KMS-11 (cell line): ENCODE data around the gene TMPRSS12.

Source experiments
- H2AFZ ChIP-seq: fragments of 200-600 bp; sonication (generic); 2 replicates; pipeline ENCODE4 v1.6.1; 2016; ENCODE audit warnings: antibody characterized with exemption, mixed run types, low read depth
- H3K27ac ChIP-seq: fragments of 200-600 bp; sonication (generic); 2 replicates; pipeline ENCODE4 v1.6.1; 2016; ENCODE audit warnings: mild to moderate bottlenecking, mixed run types
- H3K27me3 ChIP-seq: fragments of 200-600 bp; sonication (generic); 2 replicates; pipeline ENCODE4 v1.6.1; 2017; ENCODE audit warnings: mild to moderate bottlenecking, low read depth, mixed run types, moderate library complexity; ENCODE audit not compliant: insufficient read depth
- H3K36me3 ChIP-seq: fragments of 200-600 bp; sonication (generic); 2 replicates; pipeline ENCODE4 v1.6.1; 2017; ENCODE audit warnings: mild to moderate bottlenecking, mixed run types; ENCODE audit not compliant: insufficient read depth
- H3K4me1 ChIP-seq: fragments of 200-600 bp; sonication (generic); 2 replicates; pipeline ENCODE4 v1.6.1; 2016; ENCODE audit warnings: mild to moderate bottlenecking, low read depth, mixed run types; ENCODE audit not compliant: poor library complexity, severe bottlenecking
- H3K4me2 ChIP-seq: fragments of 200-600 bp; sonication (generic); 2 replicates; pipeline ENCODE4 v1.7.0; 2016; ENCODE audit warnings: mild to moderate bottlenecking, mixed run types
- H3K4me3 ChIP-seq: fragments of 200-600 bp; sonication (generic); IDR thresholded peaks from 2 replicates; pipeline ENCODE4 v1.6.1; 2017; ENCODE audit warnings: low read depth, low read length, mixed read lengths; ENCODE audit not compliant: insufficient read depth
- H3K79me2 ChIP-seq: fragments of 200-600 bp; sonication (generic); 2 replicates; pipeline ENCODE4 v1.6.1; 2016; ENCODE audit warnings: low read depth, mixed run types; ENCODE audit not compliant: insufficient read depth
- H3K9ac ChIP-seq: fragments of 200-600 bp; sonication (generic); 2 replicates; pipeline ENCODE4 v1.6.1; 2016; ENCODE audit warnings: mild to moderate bottlenecking, mixed run types
- H4K20me1 ChIP-seq: fragments of 200-600 bp; sonication (generic); 2 replicates; pipeline ENCODE4 v1.6.1; 2016; ENCODE audit warnings: mild to moderate bottlenecking, mixed run types; ENCODE audit not compliant: insufficient read depth
- TF ChIP-seq, protein P1 (sequence below): fragments of 200-600 bp; sonication (generic); conservative IDR thresholded peaks from 2 replicates; pipeline ENCODE4 v1.6.1; 2017; ENCODE audit warnings: low read depth, mild to moderate bottlenecking, antibody characterized with exemption, low read length, moderate library complexity, mixed read lengths

TMPRSS12 gene

GRCh38 chr12:50933459-50934124 lies 90.9 kb downstream of the TMPRSS12 start:
- Histone ChIP-seq H3K27me3 (no peaks in the 10 kb centered on the region), H3K4me3 (no peak overlapping the region), H4K20me1 (no peaks in the 10 kb centered on the region), H3K36me3 (no peaks in the 10 kb centered on the region), H3K9ac (no peak overlapping the region), H3K4me1 (peaks cover 4% of the 10 kb centered on the region), H3K27ac (no peak overlapping the region), H3K4me2 (no peak overlapping the region), H2AFZ (no peak overlapping the region), H3K79me2 (no peaks in the 10 kb centered on the region)
- TF ChIP-seq, protein P1, sequence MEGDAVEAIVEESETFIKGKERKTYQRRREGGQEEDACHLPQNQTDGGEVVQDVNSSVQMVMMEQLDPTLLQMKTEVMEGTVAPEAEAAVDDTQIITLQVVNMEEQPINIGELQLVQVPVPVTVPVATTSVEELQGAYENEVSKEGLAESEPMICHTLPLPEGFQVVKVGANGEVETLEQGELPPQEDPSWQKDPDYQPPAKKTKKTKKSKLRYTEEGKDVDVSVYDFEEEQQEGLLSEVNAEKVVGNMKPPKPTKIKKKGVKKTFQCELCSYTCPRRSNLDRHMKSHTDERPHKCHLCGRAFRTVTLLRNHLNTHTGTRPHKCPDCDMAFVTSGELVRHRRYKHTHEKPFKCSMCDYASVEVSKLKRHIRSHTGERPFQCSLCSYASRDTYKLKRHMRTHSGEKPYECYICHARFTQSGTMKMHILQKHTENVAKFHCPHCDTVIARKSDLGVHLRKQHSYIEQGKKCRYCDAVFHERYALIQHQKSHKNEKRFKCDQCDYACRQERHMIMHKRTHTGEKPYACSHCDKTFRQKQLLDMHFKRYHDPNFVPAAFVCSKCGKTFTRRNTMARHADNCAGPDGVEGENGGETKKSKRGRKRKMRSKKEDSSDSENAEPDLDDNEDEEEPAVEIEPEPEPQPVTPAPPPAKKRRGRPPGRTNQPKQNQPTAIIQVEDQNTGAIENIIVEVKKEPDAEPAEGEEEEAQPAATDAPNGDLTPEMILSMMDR: no peak

DNA sequence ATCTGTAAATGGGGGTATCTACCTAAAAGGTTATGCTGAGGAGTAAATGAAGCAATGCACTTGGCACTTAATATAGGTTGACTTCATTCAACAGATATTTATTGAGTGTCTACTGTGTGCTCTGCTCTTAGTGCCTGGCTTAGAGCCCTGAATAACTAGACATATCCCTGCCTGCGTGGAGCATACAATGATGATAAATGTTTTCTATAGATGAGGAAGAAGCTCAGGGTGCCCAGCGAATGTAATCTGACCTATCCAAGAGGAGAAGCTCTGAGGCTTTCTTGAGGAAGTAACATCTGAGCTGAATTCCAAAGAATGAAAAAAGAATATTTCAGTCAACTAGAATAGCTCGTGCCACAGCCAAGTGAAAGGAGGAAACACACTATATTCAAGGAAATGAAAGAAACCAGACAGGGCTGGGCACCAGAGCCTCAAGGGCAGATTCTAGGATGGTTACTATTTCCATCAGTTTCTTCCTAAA lies 91.7 kb downstream of the TMPRSS12 start:
- Histone ChIP-seq H3K27ac (no peak overlapping the region), H4K20me1 (no peaks in the 10 kb centered on the region), H2AFZ (no peak overlapping the region), H3K36me3 (no peaks in the 10 kb centered on the region), H3K4me1 (peaks cover 4% of the 10 kb centered on the region), H3K9ac (no peak overlapping the region), H3K4me2 (no peak overlapping the region), H3K79me2 (no peaks in the 10 kb centered on the region), H3K4me3 (no peak overlapping the region), H3K27me3 (no peaks in the 10 kb centered on the region)
- TF ChIP-seq, protein P1: no peak

GRCh38 chr12:50934981-50935807 lies 92.5 kb downstream of the TMPRSS12 start:
- Histone ChIP-seq H3K79me2 (no peaks in the 10 kb centered on the region), H2AFZ (no peak overlapping the region), H3K4me1 (peaks cover 4% of the 10 kb centered on the region), H3K9ac (no peak overlapping the region), H3K27ac (no peak overlapping the region), H3K4me2 (no peak overlapping the region), H3K27me3 (no peaks in the 10 kb centered on the region), H3K36me3 (no peaks in the 10 kb centered on the region), H3K4me3 (no peak overlapping the region), H4K20me1 (no peaks in the 10 kb centered on the region)
- TF ChIP-seq, protein P1: no peak

- H2AFZ ChIP-seq: no peak overlapping the region
- H3K4me2 ChIP-seq: no peak overlapping the region
- peaks cover 4% of the 10 kb centered on the region for H3K4me1 ChIP-seq
- H3K36me3 ChIP-seq: no peaks in the 10 kb centered on the region
- no peaks in the 10 kb centered on the region for H3K79me2 ChIP-seq
- TF ChIP-seq, protein P1: no peak
- H3K27ac ChIP-seq: no peak overlapping the region
- H3K27me3 ChIP-seq: no peaks in the 10 kb centered on the region
- H3K4me3 ChIP-seq: no peak overlapping the region
- no peak overlapping the region for H3K9ac ChIP-seq
- no peaks in the 10 kb centered on the region for H4K20me1 ChIP-seq
These were observed 94.2 kb downstream of the TMPRSS12 start for GRCh38 chr12:50936821-50937530.
